Measurements from ENCODE around the gene VSTM4. TPM values are rescaled to one million over a fixed set of nuclear protein-coding genes. Genes with fewer than 3 reads are reported as not detected.

Gene VSTM4
- total RNA-seq, 1 donor from 2014 or later = 0.50 TPM

- H3K36me3 ChIP-seq (ENCODE audit: control insufficient read depth, insufficient read depth, low read length) = no peaks in the 10 kb centered on the region
- no peak for TF ChIP-seq CTCF (IDR thresholded peaks at IDR 0.05; ENCODE audit: insufficient read depth, low read length, poor library complexity, severe bottlenecking)
- no peaks in the 10 kb centered on the region for H3K27me3 ChIP-seq (ENCODE audit: control insufficient read depth, insufficient read depth, low read length)
- no peak overlapping the region for H3K4me3 ChIP-seq (ENCODE audit: low read depth, low read length)
- DNase-seq (ENCODE audit: low read depth) = no peak
Measured at GRCh38 chr10:49154641-49155040, 39.3 kb upstream of the VSTM4 start.

GRCh38 chr10:49153971-49154370 lies 38.6 kb upstream of the VSTM4 start:
- no peaks in the 10 kb centered on the region for H3K36me3 ChIP-seq (ENCODE audit: control insufficient read depth, insufficient read depth, low read length)
- no peak overlapping the region for H3K4me3 ChIP-seq (ENCODE audit: low read depth, low read length)
- no peak for TF ChIP-seq CTCF (IDR thresholded peaks at IDR 0.05; ENCODE audit: insufficient read depth, low read length, poor library complexity, severe bottlenecking)
- no peaks in the 10 kb centered on the region for H3K27me3 ChIP-seq (ENCODE audit: control insufficient read depth, insufficient read depth, low read length)
- no peak for DNase-seq (ENCODE audit: low read depth)

DNA sequence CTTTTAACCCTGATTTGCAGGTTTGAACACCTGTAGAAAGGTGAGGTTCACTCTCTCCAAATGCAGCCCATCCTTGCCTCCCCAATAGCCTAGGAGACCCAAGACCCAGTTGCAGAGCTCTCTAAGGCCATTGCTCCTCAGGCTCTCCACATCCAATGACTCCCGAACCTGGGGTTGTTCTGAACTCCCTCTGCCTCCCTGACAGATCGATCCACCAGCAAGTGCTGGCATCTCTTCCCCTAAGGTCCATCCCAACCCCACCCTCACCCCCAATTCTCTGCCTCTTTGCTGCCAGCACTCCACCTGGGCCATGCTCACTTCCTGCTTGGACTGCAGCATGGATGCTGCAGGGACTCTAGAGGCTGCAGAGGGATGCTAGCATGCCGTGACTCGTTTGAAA lies 37.8 kb upstream of the VSTM4 start:
- Histone ChIP-seq H3K4me3 (ENCODE audit: low read depth, low read length) (no peak overlapping the region), H3K36me3 (ENCODE audit: control insufficient read depth, insufficient read depth, low read length) (no peaks in the 10 kb centered on the region), H3K27me3 (ENCODE audit: control insufficient read depth, insufficient read depth, low read length) (no peaks in the 10 kb centered on the region)
- no peak for DNase-seq (ENCODE audit: low read depth)
- no peak for TF ChIP-seq CTCF (IDR thresholded peaks at IDR 0.05; ENCODE audit: insufficient read depth, low read length, poor library complexity, severe bottlenecking)

GRCh38 chr10:49152663-49153062 lies 37.3 kb upstream of the VSTM4 start:
- TF ChIP-seq CTCF (IDR thresholded peaks at IDR 0.05; ENCODE audit: insufficient read depth, low read length, poor library complexity, severe bottlenecking) = no peak
- Histone ChIP-seq H3K27me3 (ENCODE audit: control insufficient read depth, insufficient read depth, low read length) (no peaks in the 10 kb centered on the region), H3K4me3 (ENCODE audit: low read depth, low read length) (no peak overlapping the region), H3K36me3 (ENCODE audit: control insufficient read depth, insufficient read depth, low read length) (no peaks in the 10 kb centered on the region)
- no peak for DNase-seq (ENCODE audit: low read depth)

DNA sequence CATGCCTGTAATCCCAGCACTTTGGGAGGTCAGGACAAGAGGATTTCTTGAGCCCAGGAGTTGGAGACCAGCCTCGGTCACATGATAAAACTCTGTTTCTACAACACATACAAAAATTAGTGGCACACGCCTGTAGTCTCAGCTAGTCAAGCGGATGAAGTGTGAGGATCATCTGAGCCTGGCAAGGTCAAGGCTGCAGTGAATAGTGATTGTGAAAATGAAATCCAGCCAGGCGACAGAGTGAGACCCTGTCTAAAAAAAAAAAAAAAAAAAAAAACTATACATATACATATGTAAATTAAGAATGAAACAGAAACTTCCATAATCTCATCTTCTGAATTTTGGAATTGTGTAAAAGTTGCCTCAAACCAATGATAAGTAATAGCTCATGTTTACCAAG lies 36.7 kb upstream of the VSTM4 start:
- TF ChIP-seq CTCF (IDR thresholded peaks at IDR 0.05; ENCODE audit: insufficient read depth, low read length, poor library complexity, severe bottlenecking) = no peak
- DNase-seq (ENCODE audit: low read depth) = no peak
- Histone ChIP-seq H3K4me3 (ENCODE audit: low read depth, low read length) (no peak overlapping the region), H3K27me3 (ENCODE audit: control insufficient read depth, insufficient read depth, low read length) (no peaks in the 10 kb centered on the region), H3K36me3 (ENCODE audit: control insufficient read depth, insufficient read depth, low read length) (no peaks in the 10 kb centered on the region)

- Histone ChIP-seq H3K27me3 (ENCODE audit: control insufficient read depth, insufficient read depth, low read length) (no peaks in the 10 kb centered on the region), H3K4me3 (ENCODE audit: low read depth, low read length) (no peak overlapping the region), H3K36me3 (ENCODE audit: control insufficient read depth, insufficient read depth, low read length) (no peaks in the 10 kb centered on the region)
- DNase-seq (ENCODE audit: low read depth) = no peak
- TF ChIP-seq CTCF (IDR thresholded peaks at IDR 0.05; ENCODE audit: insufficient read depth, low read length, poor library complexity, severe bottlenecking) = no peak
Measured at GRCh38 chr10:49151481-49151880, 36.2 kb upstream of the VSTM4 start.
